H4 (cell line): Measurements from ENCODE around the gene CNN2. TPM values are rescaled to one million over a fixed set of nuclear protein-coding genes. Genes with fewer than 3 reads are reported as not detected.

Source experiments
- DNase-seq: peaks from one replicate; pipeline ENCODE4 v3.0.0-alpha.2; 2015; ENCODE audit warnings: low spot score
- total RNA-seq: library from RNA; depleted of rRNA; stranded (reverse); fragments of >200 nt; shearing (Covaris generic); gene quantifications from 2 replicates; pipeline ENCODE4 v1.2.3, GENCODE V29; 2014

CNN2 gene
- total RNA-seq, 1 experiment from 2014 or later = 123 TPM

GRCh38 chr19:1064661-1065605, 38.5 kb downstream of the CNN2 start:
- DNase-seq = no peak

DNA sequence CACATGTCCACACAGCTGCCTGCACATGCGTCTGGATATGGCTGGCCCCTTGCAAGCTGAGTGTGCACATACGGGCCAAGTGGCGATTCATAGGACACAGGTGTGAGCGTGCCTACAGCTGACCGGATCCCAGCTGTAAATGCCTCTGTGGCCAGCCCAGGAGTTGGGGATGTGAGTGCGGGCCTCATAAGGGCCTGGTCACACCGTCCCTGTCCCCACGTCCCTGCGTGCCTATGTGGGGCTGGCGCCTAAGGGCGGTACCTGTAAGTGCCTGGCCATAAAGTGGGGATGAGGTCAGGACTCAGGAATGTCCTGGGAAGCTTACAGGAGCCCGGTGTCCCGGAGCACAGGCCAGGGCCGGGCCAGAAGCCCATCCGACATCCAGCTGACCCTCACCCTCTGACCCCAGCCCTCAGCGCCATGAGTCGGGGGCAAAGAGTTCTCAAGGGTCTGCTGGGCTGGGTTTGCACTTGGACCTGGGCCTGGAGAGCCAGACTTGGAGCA, 39.2 kb downstream of the CNN2 start:
- no peak for DNase-seq

DNA sequence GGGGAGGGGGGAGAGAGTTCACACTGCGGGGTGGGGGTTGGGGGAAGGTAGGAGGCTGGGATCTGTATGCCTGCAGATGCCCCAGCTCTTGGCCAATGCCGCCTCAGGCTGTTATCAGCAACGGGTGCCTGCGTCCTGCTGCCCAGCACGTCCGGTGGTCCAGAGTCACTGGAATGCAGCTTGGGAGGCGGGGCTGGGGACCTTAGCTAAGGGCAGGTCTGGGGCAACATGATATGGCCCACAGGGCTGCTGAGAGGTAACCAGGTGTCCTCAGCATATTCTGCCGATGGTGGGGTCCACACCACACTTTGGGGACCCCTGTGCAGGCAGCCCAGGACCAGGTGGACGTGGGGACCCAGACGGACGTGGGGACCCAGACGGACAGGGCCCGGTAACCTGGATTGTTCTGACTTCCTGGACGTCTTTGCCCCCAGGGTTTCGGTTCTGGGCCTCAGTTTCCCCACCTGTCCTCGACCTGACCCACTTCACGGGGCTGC, 39.9 kb downstream of the CNN2 start:
- DNase-seq = no peak

DNA sequence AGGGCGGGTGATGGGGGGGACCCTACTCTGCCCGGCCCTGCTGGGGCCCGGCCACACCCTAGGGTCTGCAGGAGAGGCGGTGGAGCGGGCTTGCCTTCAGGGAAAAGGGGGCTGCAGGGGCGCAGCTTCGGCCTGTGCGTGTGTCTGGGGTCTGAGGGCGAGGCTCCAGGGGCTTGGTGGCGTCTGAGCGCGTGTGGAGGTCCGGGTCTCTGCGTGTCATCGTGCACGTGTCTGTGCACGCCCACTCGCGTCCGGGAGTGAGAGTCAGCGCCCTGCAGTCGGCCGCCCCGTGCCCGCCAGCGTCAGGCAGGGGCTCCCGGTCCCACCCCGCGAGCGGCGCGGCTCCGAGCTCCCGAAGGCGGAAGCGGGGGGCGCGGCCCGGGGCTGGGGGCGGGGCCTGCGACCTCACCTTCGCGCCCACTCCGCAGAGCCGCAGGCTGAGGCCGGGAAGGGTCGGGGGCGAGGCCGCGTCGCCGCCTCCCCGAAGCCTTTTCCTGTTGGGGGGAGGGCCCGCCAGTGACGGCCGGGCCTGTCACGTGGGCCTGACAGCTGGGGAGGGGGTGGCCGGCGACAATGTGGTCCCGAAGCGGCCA, 40.4 kb downstream of the CNN2 start, which contains the start of gene ARHGAP45:
Gene ARHGAP45, plus strand, starts transcription at position 420 of the 593 bp plus-strand sequence. CDS start 239 bp downstream, outside the sequence.
- DNase-seq = no peak

DNA sequence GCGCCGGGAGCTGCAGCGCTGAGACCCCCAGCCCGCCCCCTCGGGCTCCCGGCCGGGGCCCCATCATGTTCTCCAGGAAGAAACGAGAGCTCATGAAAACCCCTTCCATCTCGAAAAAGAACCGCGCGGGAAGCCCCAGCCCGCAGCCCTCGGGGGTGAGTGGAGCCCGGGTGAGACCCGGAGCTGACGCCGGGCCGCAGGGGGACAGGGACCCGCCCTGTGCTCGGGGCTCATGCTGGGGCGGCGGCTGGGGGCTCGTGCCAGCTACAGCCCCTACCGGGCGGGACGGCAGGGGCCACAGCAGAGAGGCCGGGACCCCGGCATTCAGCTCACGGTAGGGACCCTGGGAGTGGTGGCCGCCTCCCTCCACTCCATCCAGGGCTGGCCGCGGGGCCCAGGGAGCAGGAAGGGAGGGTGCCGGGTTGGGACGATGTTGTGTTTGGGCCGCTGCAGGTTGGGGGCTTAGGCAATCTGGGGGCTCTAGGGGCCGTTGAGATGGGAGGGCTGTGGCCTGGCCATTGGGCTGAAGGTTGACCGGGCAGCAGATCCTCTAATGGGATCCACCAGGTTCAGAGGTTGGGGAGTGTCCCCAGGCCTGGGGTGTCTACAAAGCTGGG, 41.0 kb downstream of the CNN2 start:
- no peak for DNase-seq

GRCh38 chr19:1068009-1069001, 41.9 kb downstream of the CNN2 start:
- no peak for DNase-seq

DNA sequence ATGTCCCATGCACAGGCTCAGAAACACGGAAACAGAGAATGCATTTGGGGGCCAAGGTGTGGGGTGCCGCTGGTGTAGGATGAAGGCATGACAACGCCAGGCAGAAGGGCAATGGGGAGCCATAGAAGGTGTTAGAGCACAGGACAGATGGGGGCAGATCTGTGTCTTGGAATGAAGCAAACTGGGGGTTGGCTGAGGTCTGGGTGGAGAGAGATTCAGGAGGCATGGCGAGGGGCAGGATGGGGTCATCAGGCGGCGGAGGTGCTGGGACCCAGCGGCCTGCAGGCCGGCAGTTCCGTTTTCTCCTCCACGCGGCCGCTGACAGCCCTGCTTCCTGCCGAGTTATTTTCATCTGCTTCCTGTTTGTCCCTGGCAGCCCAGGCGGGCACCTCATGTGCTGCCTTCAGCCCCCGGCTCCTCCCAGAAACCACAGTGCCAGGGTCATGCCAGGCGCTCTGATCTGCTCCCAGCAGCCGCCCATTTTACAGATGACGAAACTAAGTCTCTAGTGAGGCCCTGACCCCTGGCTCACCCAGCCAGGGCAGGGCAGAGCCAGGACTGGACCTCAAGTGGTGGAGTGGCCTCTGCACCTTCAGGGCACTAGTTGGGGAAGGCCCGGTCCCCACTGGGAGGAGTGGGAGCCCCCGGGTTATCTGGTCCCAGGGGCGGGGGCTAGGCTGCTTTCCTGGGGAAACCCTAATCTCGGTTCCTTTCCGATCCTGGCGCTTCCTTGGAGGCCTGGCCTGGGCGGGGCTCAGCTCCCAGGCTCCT, 42.8 kb downstream of the CNN2 start:
- peak; percentile 41 for DNase-seq

DNA sequence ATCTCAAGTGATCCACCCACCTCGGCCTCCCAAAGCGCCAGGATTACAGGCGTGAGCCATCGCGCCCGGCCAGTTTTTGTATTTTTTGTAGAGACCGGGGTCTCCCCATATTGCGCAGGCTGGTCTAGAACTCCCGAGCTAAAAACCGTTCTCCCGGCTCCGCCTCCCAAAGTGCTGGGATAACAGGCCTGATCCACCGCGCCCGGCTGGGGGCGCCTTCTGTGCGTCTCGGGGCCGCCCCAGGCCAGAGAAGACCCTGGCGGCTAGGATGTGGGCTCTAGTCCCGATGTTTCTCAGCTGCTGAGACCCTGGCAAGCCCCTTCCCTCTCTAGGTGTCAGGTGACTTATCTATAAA, 44.1 kb downstream of the CNN2 start:
- DNase-seq = no peak

DNA sequence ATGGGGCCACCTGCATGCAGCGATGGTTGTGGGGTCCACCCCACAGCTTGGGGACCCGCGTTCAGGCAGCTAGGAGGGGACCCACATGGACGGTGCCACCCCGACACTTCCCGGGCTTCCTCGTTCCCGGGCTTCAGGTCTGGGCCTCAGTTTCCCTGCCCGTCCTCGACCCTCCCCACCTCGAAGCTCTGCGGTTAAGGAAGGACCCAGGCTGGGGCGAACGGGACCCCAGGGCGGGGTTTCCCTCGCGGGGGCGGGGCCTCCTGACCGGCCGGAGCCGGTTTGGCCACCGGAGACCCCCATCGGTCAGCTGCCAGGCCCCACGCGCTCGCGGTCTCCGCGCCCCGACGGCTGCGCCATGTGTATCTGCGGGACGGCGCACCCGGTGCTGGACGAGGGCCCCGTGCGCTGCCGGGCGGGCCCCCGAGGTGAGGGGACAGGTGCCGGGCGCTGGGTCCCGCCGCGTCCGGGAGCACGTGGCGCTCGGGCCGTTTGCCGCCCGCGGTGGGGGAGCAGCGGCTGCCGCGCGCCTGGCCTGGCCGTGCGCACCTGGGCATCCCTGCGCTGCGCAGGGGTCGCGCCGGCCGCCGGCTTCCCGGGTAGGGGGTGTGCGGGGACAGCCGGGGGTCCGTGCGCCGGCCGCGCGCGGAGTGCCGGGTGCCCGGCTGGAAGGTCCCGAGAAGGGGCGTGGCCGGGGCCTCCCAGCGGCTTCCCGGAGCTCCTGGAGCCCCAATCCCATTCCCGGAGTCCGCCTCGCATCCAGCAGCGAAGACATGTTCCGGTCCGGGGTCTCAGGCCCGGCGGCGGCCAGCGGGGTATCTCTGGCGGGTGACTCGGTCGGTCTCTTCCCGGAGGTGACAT, 44.8 kb downstream of the CNN2 start:
- no peak for DNase-seq

- no peak for DNase-seq
Observed at GRCh38 chr19:1072371-1073015, 46.1 kb downstream of the CNN2 start.

- no peak for DNase-seq
Observed at GRCh38 chr19:1073063-1073955, 46.9 kb downstream of the CNN2 start.

DNA sequence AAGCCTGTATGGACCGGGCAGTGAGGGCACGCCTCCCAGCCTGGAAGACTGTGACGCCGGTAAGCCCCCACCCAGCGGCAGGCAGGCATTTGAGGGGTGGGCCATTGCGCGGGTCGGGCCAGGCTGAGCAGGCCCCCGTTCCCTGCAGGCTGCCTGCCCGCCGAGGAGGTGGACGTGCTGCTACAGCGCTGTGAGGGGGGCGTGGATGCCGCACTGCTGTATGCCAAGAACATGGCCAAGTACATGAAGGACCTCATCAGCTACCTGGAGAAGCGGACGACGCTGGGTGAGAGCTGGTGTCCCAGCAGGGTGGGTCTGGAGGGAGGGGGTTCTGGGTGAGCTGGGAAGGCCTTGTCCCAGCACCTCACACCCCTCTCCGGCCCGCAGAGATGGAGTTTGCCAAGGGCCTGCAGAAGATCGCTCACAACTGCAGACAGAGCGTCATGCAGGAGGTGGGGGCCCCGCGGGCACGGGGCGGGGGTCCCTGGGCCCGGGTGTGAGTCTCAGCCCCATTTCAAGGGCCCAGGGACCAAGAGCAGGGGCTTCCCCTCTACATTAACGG, 47.6 kb downstream of the CNN2 start:
- DNase-seq = no peak

DNA sequence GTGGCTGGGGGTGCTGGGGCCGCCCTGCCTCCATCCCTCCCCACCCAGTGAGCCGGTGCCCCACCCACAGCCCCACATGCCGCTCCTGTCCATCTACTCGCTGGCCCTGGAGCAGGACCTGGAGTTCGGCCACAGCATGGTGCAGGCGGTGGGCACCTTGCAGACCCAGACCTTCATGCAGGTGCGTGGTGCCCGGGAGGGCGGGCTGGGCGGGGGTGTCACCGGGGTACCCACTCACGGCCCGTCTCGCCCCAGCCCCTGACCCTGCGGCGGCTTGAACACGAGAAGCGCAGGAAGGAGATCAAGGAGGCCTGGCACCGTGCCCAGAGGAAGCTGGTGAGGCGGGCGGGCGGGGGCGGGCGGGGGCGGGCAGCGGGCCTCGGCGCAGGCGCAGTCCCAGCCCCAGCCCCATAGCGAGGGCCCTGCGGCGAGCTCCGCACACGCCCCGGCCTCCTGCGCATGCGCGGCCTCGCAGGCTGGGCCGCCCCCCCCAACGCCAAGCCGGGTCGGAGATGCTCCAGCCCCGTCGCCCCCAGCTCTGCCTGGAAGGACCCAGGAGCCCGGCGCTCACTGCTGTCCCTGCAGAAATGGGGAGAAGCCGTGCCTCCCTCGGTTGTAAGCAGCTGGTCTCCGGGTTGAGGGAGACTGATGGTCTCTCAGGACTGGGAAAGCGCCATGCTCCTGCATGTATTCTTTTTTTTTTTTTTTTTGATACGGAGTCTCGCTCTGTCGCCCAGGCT, 48.3 kb downstream of the CNN2 start:
- DNase-seq = peak; percentile 34

DNA sequence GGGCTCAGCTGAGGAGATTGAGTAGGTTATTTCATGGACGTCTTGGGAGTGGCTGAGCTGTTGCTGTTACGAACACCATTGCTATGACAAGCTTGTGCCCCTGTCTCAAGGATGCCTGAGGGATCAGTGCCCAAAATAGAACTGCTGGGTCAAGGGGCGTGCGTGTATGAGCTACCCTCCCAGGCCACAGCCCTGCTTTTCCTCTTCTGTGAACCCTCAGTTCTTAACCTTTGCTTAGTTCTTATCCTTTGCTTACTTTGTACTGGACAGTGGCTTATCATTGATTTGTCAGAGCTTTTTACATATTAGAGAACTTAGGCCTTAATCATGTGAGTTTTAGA, 49.6 kb downstream of the CNN2 start:
- DNase-seq = no peak

DNA sequence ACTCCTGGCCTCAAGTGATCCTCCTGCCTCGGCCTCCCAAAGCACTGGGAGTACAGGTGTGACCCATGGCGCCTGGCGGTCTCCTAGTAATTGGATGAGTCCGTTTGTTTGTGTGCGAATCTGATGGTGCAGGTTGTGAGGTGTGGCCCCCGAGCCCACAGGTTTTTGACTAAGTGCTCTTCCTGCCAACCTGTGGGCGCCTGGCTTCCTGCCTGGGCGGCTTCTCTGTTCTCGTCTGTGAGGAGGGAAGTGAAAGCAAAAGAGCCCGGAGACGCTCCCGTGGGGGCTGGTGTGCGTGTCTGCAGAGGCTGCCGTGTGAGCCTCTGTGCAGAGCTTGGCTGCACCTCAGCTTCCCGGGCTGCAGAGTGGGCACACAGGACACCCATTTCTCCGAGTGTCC, 50.5 kb downstream of the CNN2 start:
- no peak for DNase-seq

GRCh38 chr19:1079566-1080111, 53.2 kb downstream of the CNN2 start:
- DNase-seq = no peak
